HG03066 (cell line): ENCODE results near the gene APBB2.
A peak's percentile ranks its signal among the peaks of the same experiment; 100 is the strongest.

ENCODE experiments used
- ATAC-seq: cut with Tn5 transposase; IDR thresholded peaks from one replicate; pipeline ENCODE4 v1.9.1; 2021; ENCODE audit warnings: low read depth; ENCODE audit not compliant: unreplicated experiment

APBB2 gene

GRCh38 chr4:40992472-40993295 lies 221.7 kb downstream of the APBB2 start:
- peak; percentile 56 for ATAC-seq

GRCh38 chr4:40991908-40992307 lies 222.4 kb downstream of the APBB2 start:
- ATAC-seq: peak; percentile 51

- peak; percentile 26 for ATAC-seq
These were observed 223.5 kb downstream of the APBB2 start for GRCh38 chr4:40990899-40991265.

DNA sequence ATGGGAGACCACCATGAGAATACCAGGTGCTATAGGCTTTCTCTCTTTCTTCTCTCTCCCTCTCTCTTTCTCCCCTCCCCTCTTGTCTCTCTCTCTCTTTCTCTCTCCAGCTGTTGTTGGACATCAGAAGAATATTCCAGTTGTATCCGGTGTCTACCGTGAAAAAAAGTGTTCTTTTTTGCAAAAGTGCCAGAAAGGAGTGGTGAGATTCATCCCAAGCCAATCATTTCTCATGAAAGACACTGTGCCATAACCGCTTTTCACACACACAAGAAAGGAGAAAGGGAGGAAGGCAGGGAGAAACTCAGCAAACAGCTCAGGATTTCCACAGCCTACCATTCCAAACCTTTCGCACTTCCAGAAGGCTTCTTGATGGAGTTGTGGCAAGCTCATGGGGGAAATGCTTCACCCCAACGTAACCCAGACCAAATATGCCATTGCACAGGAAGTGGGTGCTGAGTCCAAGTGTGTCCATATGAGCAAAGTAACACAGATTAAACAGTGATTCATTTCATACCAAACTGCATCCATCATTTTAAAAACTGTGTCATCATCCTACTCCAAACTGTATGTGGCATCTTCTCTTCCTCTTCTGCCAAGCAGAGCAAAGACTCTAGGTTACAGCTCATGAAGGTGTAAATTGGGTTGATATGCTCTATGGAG lies 224.0 kb downstream of the APBB2 start:
- peak; percentile 9 for ATAC-seq

DNA sequence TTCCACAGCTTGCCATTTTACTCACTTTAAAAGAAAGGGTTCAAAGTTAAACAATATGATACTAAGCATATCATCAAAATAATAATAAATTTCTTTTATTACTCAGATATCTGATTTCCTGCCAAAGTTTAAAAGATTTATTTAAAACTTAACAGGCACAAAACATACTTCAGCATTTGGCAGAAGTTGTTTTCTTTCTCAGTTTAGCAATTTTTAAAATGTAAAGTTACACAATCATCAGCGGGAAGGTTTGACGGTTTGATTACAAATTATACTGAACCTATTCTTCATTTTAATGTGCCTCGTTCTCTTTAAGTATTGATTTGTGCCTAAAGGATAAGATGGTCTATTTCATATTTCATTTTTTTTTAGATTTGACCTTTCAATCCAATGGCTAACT lies 227.2 kb downstream of the APBB2 start:
- no peak for ATAC-seq

GRCh38 chr4:40986375-40986774 lies 228.0 kb downstream of the APBB2 start:
- no peak for ATAC-seq

GRCh38 chr4:40984051-40984450 lies 230.3 kb downstream of the APBB2 start:
- no peak for ATAC-seq

GRCh38 chr4:40980318-40980883 lies 233.9 kb downstream of the APBB2 start:
- no peak for ATAC-seq

DNA sequence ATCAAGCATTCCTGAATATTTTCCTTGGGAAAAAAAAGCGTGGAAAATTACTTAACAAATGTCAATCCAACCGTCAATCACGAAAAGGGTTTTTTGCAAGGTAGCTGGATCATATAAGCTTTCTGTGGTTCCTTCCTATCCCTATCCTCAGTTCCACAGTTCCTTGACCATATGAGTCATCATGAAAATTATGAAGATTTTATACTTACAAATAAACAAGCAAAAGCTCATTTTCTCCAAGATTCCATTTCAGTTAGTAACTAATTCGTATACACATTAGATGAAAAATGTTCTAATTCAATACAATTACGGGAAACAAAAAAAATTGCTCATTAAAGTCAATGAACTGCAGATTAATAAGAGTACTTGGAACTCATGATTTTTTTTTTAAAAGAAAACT lies 235.8 kb downstream of the APBB2 start:
- ATAC-seq: no peak

DNA sequence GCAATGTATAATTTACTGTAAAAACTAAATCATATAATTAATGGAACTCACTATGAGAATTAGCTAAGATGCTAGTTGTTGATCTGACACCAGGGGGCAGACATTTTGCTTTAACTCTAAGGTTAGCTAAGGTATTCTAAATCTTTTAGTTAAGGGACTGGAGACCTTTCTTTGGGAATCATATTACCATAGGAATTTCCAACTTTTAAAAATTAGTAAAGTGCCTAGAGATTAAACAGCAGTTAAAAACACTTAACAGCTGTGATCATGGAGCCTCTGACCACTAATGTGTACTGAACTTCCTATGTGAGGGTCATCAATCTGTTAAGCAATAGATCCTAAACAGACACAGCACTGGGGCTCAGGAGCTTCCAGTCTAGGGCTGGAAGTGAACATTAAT lies 238.0 kb downstream of the APBB2 start:
- ATAC-seq: no peak

DNA sequence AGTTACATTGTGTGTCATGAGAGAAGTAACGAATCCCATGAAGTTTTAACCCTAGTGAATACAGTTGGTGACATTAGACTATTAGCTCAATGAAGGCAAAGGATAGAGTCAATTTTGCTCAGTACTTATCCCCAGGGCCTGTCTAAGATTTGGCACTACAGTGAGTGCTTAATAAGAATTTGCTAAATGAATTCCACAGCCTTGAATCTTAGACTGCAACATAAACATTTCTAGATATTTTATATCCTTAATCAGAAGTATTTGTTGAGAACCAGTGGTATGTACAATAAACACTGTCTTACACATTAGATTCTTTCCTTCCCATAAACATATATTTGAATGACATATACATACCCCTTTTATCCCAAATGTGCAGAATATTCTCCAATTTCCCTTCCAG lies 241.6 kb downstream of the APBB2 start:
- no peak for ATAC-seq

DNA sequence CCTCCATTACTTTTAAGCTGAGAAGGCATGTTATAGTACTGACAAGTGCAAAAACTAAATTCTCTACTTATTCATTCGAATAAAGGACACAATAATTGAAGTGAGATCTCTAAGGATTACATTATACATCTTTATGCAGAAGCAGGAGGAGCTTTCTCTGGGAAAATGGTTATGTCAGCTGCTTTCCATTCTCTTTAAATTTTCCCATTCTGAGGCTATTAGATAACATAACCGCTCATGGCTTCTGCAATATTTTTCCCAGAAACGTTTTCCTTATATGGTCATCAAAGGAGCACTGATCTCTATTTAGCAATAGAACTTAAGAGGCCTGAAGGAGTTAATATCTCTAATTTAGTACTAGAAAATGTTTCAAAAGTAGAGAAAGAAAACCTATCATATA lies 243.0 kb downstream of the APBB2 start:
- ATAC-seq: no peak

GRCh38 chr4:40969501-40969900 lies 244.8 kb downstream of the APBB2 start:
- no peak for ATAC-seq

GRCh38 chr4:40967550-40967949 lies 246.8 kb downstream of the APBB2 start:
- ATAC-seq: no peak

DNA sequence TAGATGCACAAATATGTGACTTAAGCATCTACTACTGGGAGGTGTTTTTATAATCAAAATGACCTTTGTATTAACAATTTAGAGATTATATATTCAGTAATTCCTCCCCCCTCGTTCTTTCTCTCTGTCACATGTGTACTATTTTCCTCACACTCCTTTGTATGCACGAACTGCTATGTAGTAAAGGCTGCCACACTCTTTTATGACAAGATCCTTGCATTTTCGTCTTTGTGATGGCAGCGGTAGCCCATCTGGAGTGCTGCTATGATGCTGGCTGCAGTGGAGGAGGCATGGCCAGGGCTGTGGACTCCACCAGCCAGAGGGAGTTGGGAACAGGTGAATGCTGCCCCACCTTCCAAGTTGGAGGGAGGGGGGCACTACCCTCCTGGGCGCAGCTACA lies 248.3 kb downstream of the APBB2 start:
- ATAC-seq: no peak

GRCh38 chr4:40963897-40964478 lies 250.4 kb downstream of the APBB2 start:
- ATAC-seq: no peak

DNA sequence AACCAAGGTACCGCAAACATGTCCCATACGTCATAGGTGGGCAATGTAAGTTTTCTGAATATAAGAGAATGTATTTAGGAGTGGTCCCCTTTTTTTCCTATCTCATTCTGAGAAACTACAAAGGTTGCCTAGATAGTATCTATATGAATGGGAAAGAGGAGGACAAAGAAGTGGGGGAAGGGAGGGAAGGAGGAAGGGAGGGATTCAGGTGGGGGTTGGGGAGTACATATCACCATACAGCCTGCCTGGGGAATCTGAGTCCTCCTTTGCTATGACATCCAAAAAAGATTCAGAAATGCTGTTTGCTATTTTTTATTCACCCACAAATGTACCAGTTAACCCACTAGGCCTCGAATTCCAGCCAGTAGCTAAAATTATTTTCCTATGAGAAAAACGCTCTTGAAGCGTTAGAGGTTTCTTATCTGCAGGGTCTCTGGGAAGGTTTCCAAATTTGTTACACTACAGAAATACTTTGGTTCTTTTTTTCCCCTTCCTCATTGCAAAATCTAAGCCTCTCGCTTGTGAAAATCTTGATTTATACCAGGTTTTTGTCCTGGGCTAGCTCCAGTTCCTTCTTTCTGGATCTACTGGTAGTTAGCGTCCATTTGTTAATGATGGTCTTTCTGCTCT lies 251.7 kb downstream of the APBB2 start:
- no peak for ATAC-seq

- ATAC-seq: no peak
These were observed 253.4 kb downstream of the APBB2 start for GRCh38 chr4:40960941-40961340.

GRCh38 chr4:40957281-40957680 lies 257.1 kb downstream of the APBB2 start:
- no peak for ATAC-seq

- ATAC-seq: no peak
These were observed 257.6 kb downstream of the APBB2 start for GRCh38 chr4:40956721-40957255.
